HCT116 (cell line): Measurements from ENCODE around the gene TNFRSF8. TPM values are rescaled to one million over a fixed set of nuclear protein-coding genes. Genes with fewer than 3 reads are reported as not detected.

Experiments used
- ATAC-seq: fragments of 200-7000 bp; cut with Tn5 transposase; 2 replicates; pipeline ENCODE4 v1.9.1; 2020; ENCODE audit warnings: mild to moderate bottlenecking, moderate library complexity
- BruUV-seq: library from RNA; stranded (reverse); fragments of 400-500 nt; replicated peaks from 2 replicates; lab custom pipeline; 2021; lab: Mats Ljungman, UMichigan
- CTCF ChIA-PET: fragments of 300-600 bp; sonication (Branson Sonifier 250); formaldehyde crosslinking; loops from one replicate; lab custom pipeline; 2021; ENCODE audit warnings: antibody characterized with exemption; lab: Charles Lee
- POLR2A ChIA-PET: fragments of 300-600, 350-600 bp; sonication (Branson Sonifier 250); formaldehyde crosslinking; loops from one replicate; lab custom pipeline; 2021; ENCODE audit warnings: antibody characterized with exemption; lab: Charles Lee
- RAD21 ChIA-PET, 2 experiments: fragments of 300-600 bp; sonication (Branson Sonifier 250); formaldehyde crosslinking; loops; one replicate each; lab custom pipeline; 2023; ENCODE audit warnings: low total read pairs in 2 of 2; ENCODE audit not compliant: uncharacterized antibody in 2 of 2, unreplicated experiment in 2 of 2, low non-redundant PET in 1 of 2; lab: Charles Lee
- DNase-seq: peaks from one replicate; pipeline ENCODE4 v3.0.0-alpha.2; 2010; ENCODE audit warnings: low read depth, low spot score
- H2AFZ ChIP-seq: fragments of 200-600 bp; shearing (Covaris generic), sonication (generic); 2 replicates; pipeline ENCODE4 v1.6.1; 2017; ENCODE audit warnings: low read depth, mixed run types, mixed read lengths, antibody characterized with exemption, low read length; ENCODE audit not compliant: poor library complexity, severe bottlenecking
- H3K27ac ChIP-seq: 2 replicates; pipeline ENCODE4 v1.5.1; 2012; ENCODE audit warnings: low read depth, low read length
- H3K27me3 ChIP-seq: fragments of 200-600 bp; sonication (generic); 2 replicates; pipeline ENCODE4 v1.6.1; 2016; ENCODE audit warnings: mixed run types, low read length, mixed read lengths; ENCODE audit not compliant: insufficient read depth
- H3K36me3 ChIP-seq, 2 experiments: fragments of 200-500 bp in 1 of 2; fragments of 200-600 bp in 1 of 2; sonication (Bioruptor generic) in 1 of 2; sonication (generic) in 1 of 2; 2 replicates each; pipeline versions ENCODE4 v1.5.1 to v1.6.1; 2014 to 2016; ENCODE audit warnings: low read length in 2 of 2, inconsistent platforms in 1 of 2, mixed read lengths in 1 of 2, mixed run types in 1 of 2; ENCODE audit not compliant: insufficient read depth in 2 of 2, control insufficient read depth in 1 of 2
- H3K4me1 ChIP-seq, 2 experiments: fragments of 200-600 bp in 1 of 2; sonication (generic) in 1 of 2; 2 replicates each; pipeline versions ENCODE4 v1.5.1 to v1.6.1; 2012 to 2017; ENCODE audit warnings: low read length in 2 of 2, inconsistent platforms in 1 of 2, mild to moderate bottlenecking in 1 of 2, mixed read lengths in 1 of 2, mixed run types in 1 of 2, moderate library complexity in 1 of 2; ENCODE audit not compliant: insufficient read depth in 2 of 2, control insufficient read depth in 1 of 2
- H3K4me2 ChIP-seq: fragments of 200-600 bp; sonication (generic); 2 replicates; pipeline ENCODE4 v1.6.1; 2017; ENCODE audit warnings: mixed run types, low read length, mixed read lengths
- H3K4me3 ChIP-seq, 2 experiments: fragments of 200-600 bp in 1 of 2; sonication (generic) in 1 of 2; replicated peaks in 1 of 2; 2 replicates each; pipeline ENCODE4 v1.5.1; 2011 to 2016; ENCODE audit warnings: low read length in 2 of 2, control low read depth in 1 of 2, low read depth in 1 of 2, mild to moderate bottlenecking in 1 of 2, mixed read lengths in 1 of 2, mixed run types in 1 of 2
- H3K79me2 ChIP-seq: fragments of 200-600 bp; sonication (generic); 2 replicates; pipeline ENCODE4 v1.6.1; 2017; ENCODE audit warnings: mild to moderate bottlenecking, mixed run types, low read length, moderate library complexity, mixed read lengths; ENCODE audit not compliant: insufficient read depth
- H3K9ac ChIP-seq: fragments of 200-600 bp; sonication (generic); 2 replicates; pipeline ENCODE4 v1.6.1; 2016; ENCODE audit warnings: low read length, mixed read lengths
- H3K9me2 ChIP-seq: fragments of 200-600 bp; sonication (generic), shearing (Covaris generic); 2 replicates; pipeline ENCODE4 v1.6.1; 2017; ENCODE audit warnings: mixed run types, mild to moderate bottlenecking, moderate library complexity; ENCODE audit not compliant: insufficient read depth
- H3K9me3 ChIP-seq, 2 experiments: fragments of 200-500 bp in 1 of 2; fragments of 200-600 bp in 1 of 2; sonication (Bioruptor generic) in 1 of 2; sonication (generic) in 1 of 2; 2 replicates each; pipeline ENCODE4 v1.6.1; 2014 to 2017; ENCODE audit warnings: low read length in 2 of 2, mixed read lengths in 2 of 2, inconsistent platforms in 1 of 2, low read depth in 1 of 2, mild to moderate bottlenecking in 1 of 2, mixed run types in 1 of 2, moderate library complexity in 1 of 2; ENCODE audit not compliant: control insufficient read depth in 1 of 2, insufficient read depth in 1 of 2
- H4K20me1 ChIP-seq: fragments of 200-600 bp; sonication (generic), shearing (Covaris generic); 2 replicates; pipeline ENCODE4 v1.6.1; 2017; ENCODE audit warnings: mixed run types, mild to moderate bottlenecking, moderate library complexity; ENCODE audit not compliant: insufficient read depth
- CBX3 ChIP-seq: IDR thresholded peaks from 2 replicates; pipeline ENCODE4 v1.6.1; 2012; ENCODE audit warnings: low read depth
- CEBPB ChIP-seq: IDR thresholded peaks from 2 replicates; pipeline ENCODE4 v1.6.1; 2012; ENCODE audit warnings: low read depth
- ELF1 ChIP-seq: IDR thresholded peaks from 2 replicates; pipeline ENCODE4 v1.6.1; 2012; ENCODE audit warnings: low read depth, borderline replicate concordance
- EZH2phosphoT487 ChIP-seq: fragments of 200-600 bp; IDR thresholded peaks from 2 replicates; pipeline ENCODE4 v1.6.1; 2018; ENCODE audit warnings: antibody characterized with exemption, borderline replicate concordance
- FOSL1 ChIP-seq: IDR thresholded peaks from 2 replicates; pipeline ENCODE4 v1.6.1; 2012; ENCODE audit warnings: low read depth
- JUND ChIP-seq: IDR thresholded peaks from 2 replicates; pipeline ENCODE4 v1.6.1; 2012
- POLR2AphosphoS5 ChIP-seq: IDR thresholded peaks from 2 replicates; pipeline ENCODE4 v1.6.1; 2011; ENCODE audit warnings: mild to moderate bottlenecking, low read depth, low read length, moderate library complexity
- RAD21 ChIP-seq: IDR thresholded peaks from 2 replicates; pipeline ENCODE4 v1.6.1; 2012; ENCODE audit warnings: low read depth, mild to moderate bottlenecking
- SP1 ChIP-seq: IDR thresholded peaks from 2 replicates; pipeline ENCODE4 v1.6.1; 2012; ENCODE audit warnings: low read depth
- SRF ChIP-seq: IDR thresholded peaks from 2 replicates; pipeline ENCODE4 v1.6.1; 2012; ENCODE audit warnings: low read depth
- YY1 ChIP-seq: IDR thresholded peaks from 2 replicates; pipeline ENCODE4 v1.6.1; 2011; ENCODE audit warnings: low read length, low read depth, moderate library complexity, mild to moderate bottlenecking; ENCODE audit not compliant: insufficient replicate concordance; ENCODE audit errors: extremely low read depth
- ZNF274 ChIP-seq: fragments of 200-500 bp; sonication (Bioruptor generic); IDR thresholded peaks from 2 replicates; pipeline ENCODE4 v1.6.1; 2014; ENCODE audit warnings: mild to moderate bottlenecking, low read depth, low read length, inconsistent platforms
- intact Hi-C: fragments of 100-400 bp; cut with micrococcal nuclease; formaldehyde crosslinking; loops from 2 replicates; pipeline ENCODE4 v1.10.0; 2022
- total RNA-seq: library from RNA; stranded (reverse); gene quantifications from one replicate; pipeline ENCODE4 v1.2.1, GENCODE V29; 2021; ENCODE audit not compliant: unreplicated experiment
- TF ChIP-seq, protein P1 (sequence below): IDR thresholded peaks from 2 replicates; pipeline ENCODE4 v1.6.1; 2012; ENCODE audit warnings: low read depth
- TF ChIP-seq, protein P2 (sequence below): IDR thresholded peaks from 2 replicates; pipeline ENCODE4 v1.6.1; 2012

Gene TNFRSF8
- total RNA-seq, 1 experiment from 2014 or later = 0.17 TPM

DNA sequence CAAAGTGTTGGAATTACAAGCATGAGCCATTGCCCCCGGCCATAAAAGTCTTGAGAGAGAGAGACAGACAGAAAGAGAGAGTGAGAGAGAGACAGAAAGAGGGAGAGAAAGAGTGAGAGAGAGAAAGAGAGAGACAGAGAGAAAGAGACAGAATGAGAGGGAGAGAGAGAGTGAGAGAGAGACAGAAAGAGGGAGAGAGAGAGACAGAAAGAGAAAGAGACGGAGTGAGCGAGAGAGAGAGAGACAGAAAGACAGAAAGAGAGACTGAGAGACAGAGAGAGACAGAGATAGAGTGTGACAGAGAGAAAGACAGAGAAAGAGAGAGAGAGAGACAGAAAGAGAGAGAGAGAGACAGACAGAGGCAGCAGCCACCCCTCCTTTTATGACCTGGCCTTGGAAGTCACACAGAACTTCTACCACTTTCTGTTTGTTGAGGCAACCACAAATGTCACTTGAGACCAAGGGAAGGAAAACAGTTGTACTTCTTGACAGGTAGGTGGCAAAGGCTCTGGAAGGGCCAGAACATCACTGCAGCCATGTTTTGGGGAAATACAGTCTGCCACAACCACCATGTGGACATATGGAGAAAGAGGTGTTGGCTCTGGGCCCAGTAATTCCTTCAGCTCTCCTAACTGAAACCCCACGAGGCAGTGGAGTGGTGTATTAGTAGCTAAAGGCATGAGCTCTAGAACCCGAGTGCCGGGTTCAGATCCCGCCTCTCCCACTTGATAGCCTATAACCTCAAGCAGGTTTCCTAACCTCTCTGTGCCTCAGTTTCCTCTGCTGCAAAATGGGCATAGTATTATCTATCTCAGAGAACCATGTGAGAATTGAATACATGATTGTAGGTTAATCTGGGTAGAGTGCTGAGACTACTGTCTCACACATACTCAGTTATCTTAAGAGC, 50.6 kb downstream of the TNFRSF8 start:
- H3K9me3 ChIP-seq = no peaks in the 10 kb centered on the region
- H3K27me3 ChIP-seq = no peaks in the 10 kb centered on the region
- intact Hi-C loops = no loop called here
- H2AFZ ChIP-seq = no peak overlapping the region
- DNase-seq = no peak
- H3K9me2 ChIP-seq = no peaks in the 10 kb centered on the region
- ATAC-seq = no peak
- no peaks in the 10 kb centered on the region for H3K36me3 ChIP-seq
- ChIA-PET POLR2A (no interaction called here), RAD21 (no interaction called here)
- no peaks in the 10 kb centered on the region for H3K79me2 ChIP-seq
- no TSS peak for BruUV-seq
- H3K4me3 ChIP-seq = no peak overlapping the region
- no peaks in the 10 kb centered on the region; a peak in 1 of 4 replicates for H3K4me1 ChIP-seq
- H3K9ac ChIP-seq = no peak overlapping the region
- no peak overlapping the region for H3K4me2 ChIP-seq
- TF ChIP-seq POLR2AphosphoS5 = no peak
- no peak for TF ChIP-seq ZNF274
- TF ChIP-seq, protein P1, sequence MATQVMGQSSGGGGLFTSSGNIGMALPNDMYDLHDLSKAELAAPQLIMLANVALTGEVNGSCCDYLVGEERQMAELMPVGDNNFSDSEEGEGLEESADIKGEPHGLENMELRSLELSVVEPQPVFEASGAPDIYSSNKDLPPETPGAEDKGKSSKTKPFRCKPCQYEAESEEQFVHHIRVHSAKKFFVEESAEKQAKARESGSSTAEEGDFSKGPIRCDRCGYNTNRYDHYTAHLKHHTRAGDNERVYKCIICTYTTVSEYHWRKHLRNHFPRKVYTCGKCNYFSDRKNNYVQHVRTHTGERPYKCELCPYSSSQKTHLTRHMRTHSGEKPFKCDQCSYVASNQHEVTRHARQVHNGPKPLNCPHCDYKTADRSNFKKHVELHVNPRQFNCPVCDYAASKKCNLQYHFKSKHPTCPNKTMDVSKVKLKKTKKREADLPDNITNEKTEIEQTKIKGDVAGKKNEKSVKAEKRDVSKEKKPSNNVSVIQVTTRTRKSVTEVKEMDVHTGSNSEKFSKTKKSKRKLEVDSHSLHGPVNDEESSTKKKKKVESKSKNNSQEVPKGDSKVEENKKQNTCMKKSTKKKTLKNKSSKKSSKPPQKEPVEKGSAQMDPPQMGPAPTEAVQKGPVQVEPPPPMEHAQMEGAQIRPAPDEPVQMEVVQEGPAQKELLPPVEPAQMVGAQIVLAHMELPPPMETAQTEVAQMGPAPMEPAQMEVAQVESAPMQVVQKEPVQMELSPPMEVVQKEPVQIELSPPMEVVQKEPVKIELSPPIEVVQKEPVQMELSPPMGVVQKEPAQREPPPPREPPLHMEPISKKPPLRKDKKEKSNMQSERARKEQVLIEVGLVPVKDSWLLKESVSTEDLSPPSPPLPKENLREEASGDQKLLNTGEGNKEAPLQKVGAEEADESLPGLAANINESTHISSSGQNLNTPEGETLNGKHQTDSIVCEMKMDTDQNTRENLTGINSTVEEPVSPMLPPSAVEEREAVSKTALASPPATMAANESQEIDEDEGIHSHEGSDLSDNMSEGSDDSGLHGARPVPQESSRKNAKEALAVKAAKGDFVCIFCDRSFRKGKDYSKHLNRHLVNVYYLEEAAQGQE = no peak
- TF ChIP-seq JUND = no peak
- no peak for TF ChIP-seq CEBPB
- TF ChIP-seq YY1 = no peak
- no peak for TF ChIP-seq CBX3
- TF ChIP-seq SRF = no peak
- TF ChIP-seq RAD21 = no peak
- no peak for TF ChIP-seq FOSL1
- no peak for TF ChIP-seq ELF1
- no peak for TF ChIP-seq EZH2phosphoT487
- no peak for TF ChIP-seq SP1
- TF ChIP-seq, protein P2, sequence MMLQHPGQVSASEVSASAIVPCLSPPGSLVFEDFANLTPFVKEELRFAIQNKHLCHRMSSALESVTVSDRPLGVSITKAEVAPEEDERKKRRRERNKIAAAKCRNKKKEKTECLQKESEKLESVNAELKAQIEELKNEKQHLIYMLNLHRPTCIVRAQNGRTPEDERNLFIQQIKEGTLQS = no peak
- TF ChIP-seq, all 23 proteins: peak for 0
- Histone ChIP-seq H4K20me1 (no peaks in the 10 kb centered on the region), H3K27ac (no peak overlapping the region)
- CTCF ChIA-PET = interaction anchor here (2.1 kb wide), 1 partner anchor 11 kb away, joined by 11 read pairs; no protein-coding TSS in a partner anchor
